GM21367 (cell line): Measurements from ENCODE around the gene ZNF41.

Source experiments
- ATAC-seq: cut with Tn5 transposase; IDR thresholded peaks from one replicate; pipeline ENCODE4 v1.9.1; 2021; ENCODE audit not compliant: unreplicated experiment

Gene ZNF41

DNA sequence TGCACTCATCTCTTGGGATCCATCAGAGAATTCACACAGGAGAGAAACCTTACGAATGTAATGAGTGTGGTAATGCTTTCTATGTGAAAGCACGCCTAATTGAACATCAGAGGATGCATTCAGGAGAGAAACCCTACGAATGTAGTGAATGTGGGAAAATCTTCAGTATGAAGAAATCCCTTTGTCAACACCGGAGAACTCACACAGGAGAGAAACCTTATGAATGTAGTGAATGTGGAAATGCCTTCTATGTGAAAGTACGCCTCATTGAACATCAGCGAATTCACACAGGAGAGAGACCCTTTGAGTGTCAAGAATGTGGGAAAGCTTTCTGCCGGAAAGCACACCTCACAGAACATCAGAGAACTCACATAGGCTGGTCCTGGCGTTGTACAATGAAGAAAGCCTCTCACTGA is 69.8 kb downstream of the ZNF41 start:
- no peak for ATAC-seq
